SK-N-SH (cell line): ENCODE results near the gene MGAT4B. TPM values are rescaled to one million over a fixed set of nuclear protein-coding genes. Genes with fewer than 3 reads are reported as not detected.

Experiments used
- CTCF ChIA-PET: fragments of 300-600, 350-600 bp; formaldehyde crosslinking; extraction: SDS; loops from one replicate; lab custom pipeline; 2021; lab: Yijun Ruan, JAX
- POLR2A ChIA-PET: fragments of 350-600 bp; sonication (Branson Sonifier 250); formaldehyde crosslinking; extraction: SDS; loops from one replicate; lab custom pipeline; 2020; ENCODE audit warnings: antibody characterized with exemption, inconsistent platforms; lab: Yijun Ruan, JAX
- DNase-seq: peaks from one replicate; pipeline ENCODE4 v3.0.0; 2012
- H2AFZ ChIP-seq: fragments of 200-600 bp; sonication (generic); 2 replicates; pipeline ENCODE4 v1.8.1; 2016; ENCODE audit warnings: antibody characterized with exemption, mild to moderate bottlenecking, low read depth
- H3F3A ChIP-seq: fragments of 200-600 bp; sonication (generic); replicated peaks from 2 replicates; pipeline ENCODE3; 2016; ENCODE audit warnings: antibody characterized with exemption, mild to moderate bottlenecking; ENCODE audit not compliant: insufficient read depth
- H3K27ac ChIP-seq, 2 experiments: fragments of 200-500 bp in 1 of 2; fragments of 200-600 bp in 1 of 2; sonication (Bioruptor generic) in 1 of 2; sonication (generic), shearing (Covaris generic) in 1 of 2; 2 replicates each; pipeline versions ENCODE4 v1.5.1 to v1.6.1; 2014 to 2016; ENCODE audit warnings: low read depth in 2 of 2, inconsistent platforms in 1 of 2, low read length in 1 of 2, mild to moderate bottlenecking in 1 of 2, mixed read lengths in 1 of 2
- H3K27me3 ChIP-seq: fragments of 200-600 bp; sonication (generic), shearing (Covaris generic); 2 replicates; pipeline ENCODE4 v1.6.1; 2016; ENCODE audit warnings: mixed run types; ENCODE audit not compliant: insufficient read depth
- H3K36me3 ChIP-seq, 2 experiments: fragments of 200-500 bp in 1 of 2; fragments of 200-600 bp in 1 of 2; sonication (Bioruptor generic) in 1 of 2; sonication (generic) in 1 of 2; replicated peaks in 1 of 2; 2 replicates each; pipeline versions ENCODE3 to v1.5.1; 2014 to 2016; ENCODE audit warnings: low read length in 1 of 2, mild to moderate bottlenecking in 1 of 2; ENCODE audit not compliant: insufficient read depth in 2 of 2, control insufficient read depth in 1 of 2
- H3K4me1 ChIP-seq, 2 experiments: fragments of 200-500 bp in 1 of 2; fragments of 200-600 bp in 1 of 2; sonication (Bioruptor generic) in 1 of 2; sonication (generic), shearing (Covaris generic) in 1 of 2; 2 replicates each; pipeline versions ENCODE4 v1.5.1 to v1.6.1; 2014 to 2016; ENCODE audit warnings: low read depth in 1 of 2, low read length in 1 of 2, mixed run types in 1 of 2; ENCODE audit not compliant: insufficient read depth in 2 of 2, control insufficient read depth in 1 of 2
- H3K4me2 ChIP-seq: fragments of 200-600 bp; sonication (generic), shearing (Covaris generic); 2 replicates; pipeline ENCODE4 v1.6.1; 2017; ENCODE audit warnings: mixed run types
- H3K4me3 ChIP-seq, 2 experiments: fragments of 200-500 bp in 1 of 2; fragments of 200-600 bp in 1 of 2; sonication (Bioruptor generic) in 1 of 2; sonication (generic), shearing (Covaris generic) in 1 of 2; 2 replicates each; pipeline versions ENCODE4 v1.5.1 to v1.8.1; 2014 to 2016; ENCODE audit warnings: low read depth in 2 of 2, inconsistent platforms in 1 of 2, low read length in 1 of 2, mild to moderate bottlenecking in 1 of 2, mixed read lengths in 1 of 2, moderate library complexity in 1 of 2
- H3K79me2 ChIP-seq: fragments of 200-600 bp; sonication (generic); 2 replicates; pipeline ENCODE4 v1.8.1; 2017; ENCODE audit warnings: mild to moderate bottlenecking; ENCODE audit not compliant: insufficient read depth
- H3K9ac ChIP-seq: fragments of 200-600 bp; sonication (generic); 2 replicates; pipeline ENCODE4 v1.6.1; 2017; ENCODE audit warnings: mixed run types
- H3K9me2 ChIP-seq: fragments of 200-600 bp; sonication (generic); 2 replicates; pipeline ENCODE4 v1.6.1; 2017; ENCODE audit warnings: mixed run types
- H3K9me3 ChIP-seq: fragments of 200-600 bp; sonication (generic); 2 replicates; pipeline ENCODE4 v1.6.1; 2017; ENCODE audit warnings: mixed run types, mild to moderate bottlenecking, moderate library complexity
- H4K20me1 ChIP-seq: fragments of 200-600 bp; sonication (generic); 2 replicates; pipeline ENCODE4 v1.6.1; 2017; ENCODE audit warnings: mild to moderate bottlenecking, mixed run types; ENCODE audit not compliant: insufficient read depth
- CHD2 ChIP-seq: fragments of 150-350 bp; IDR thresholded peaks from 2 replicates; pipeline ENCODE4 v1.6.1; 2018; ENCODE audit warnings: low read length; ENCODE audit not compliant: partially characterized antibody
- ELF1 ChIP-seq: IDR thresholded peaks from 2 replicates; pipeline ENCODE4 v1.4.0; 2012
- EP300 ChIP-seq, 2 experiments: IDR thresholded peaks; 2 replicates each; pipeline versions ENCODE4 v1.4.0 to v1.6.1; 2012; ENCODE audit warnings: borderline replicate concordance in 1 of 2, low read depth in 1 of 2, low read length in 1 of 2
- EZH2phosphoT487 ChIP-seq: fragments of 200-600 bp; sonication (generic); IDR thresholded peaks from 2 replicates; pipeline ENCODE4 v1.6.1; 2017; ENCODE audit warnings: low read depth, mixed run types, mild to moderate bottlenecking, antibody characterized with exemption, moderate library complexity, borderline replicate concordance
- FOXJ3 ChIP-seq: sonication (generic); formaldehyde crosslinking; IDR thresholded peaks from 2 replicates; pipeline ENCODE4 v1.5.1; 2020; ENCODE audit warnings: mild to moderate bottlenecking, missing genetic modification reagents
- FOXM1 ChIP-seq: IDR thresholded peaks from 2 replicates; pipeline ENCODE4 v1.4.0; 2012; ENCODE audit warnings: low read depth, mild to moderate bottlenecking
- JUND ChIP-seq: IDR thresholded peaks from 2 replicates; pipeline ENCODE4 v1.4.0; 2012
- MAX ChIP-seq: IDR thresholded peaks from 2 replicates; pipeline ENCODE4 v1.4.0; 2012; ENCODE audit warnings: low read depth
- POLR2AphosphoS5 ChIP-seq: IDR thresholded peaks from 2 replicates; pipeline ENCODE4 v1.6.1; 2012; ENCODE audit warnings: low read depth, low read length
- RFX5 ChIP-seq: IDR thresholded peaks from 2 replicates; pipeline ENCODE4 v1.6.1; 2012; ENCODE audit warnings: mild to moderate bottlenecking, improper control_type of control experiment, low read length
- RXRA ChIP-seq: IDR thresholded peaks from 2 replicates; pipeline ENCODE4 v1.4.0; 2012; ENCODE audit warnings: low read depth, mild to moderate bottlenecking, borderline replicate concordance
- SIN3A ChIP-seq: IDR thresholded peaks from 2 replicates; pipeline ENCODE4 v1.6.1; 2012; ENCODE audit warnings: low read depth, mild to moderate bottlenecking, low read length, moderate library complexity, borderline replicate concordance
- SMC3 ChIP-seq: IDR thresholded peaks from 2 replicates; pipeline ENCODE4 v1.6.1; 2012; ENCODE audit warnings: low read depth, low read length, improper control_type of control experiment
- TCF12 ChIP-seq: IDR thresholded peaks from 2 replicates; pipeline ENCODE4 v1.4.0; 2012
- WGBS: methylation state at CpG from one replicate; pipeline ENCODE4 v1.1.6; 2017; ENCODE audit warnings: low lambda C conversion rate; 5-methylcytosine and 5-hydroxymethylcytosine counted together
- polyA plus RNA-seq, 3 experiments: library from polyadenylated mRNA; depleted of rRNA; stranded (reverse); fragments of >200 nt; gene quantifications; 2 replicates each; pipeline ENCODE4 v1.2.3, GENCODE V29; 2012
- TF ChIP-seq, protein P1 (sequence below): IDR thresholded peaks from 2 replicates; pipeline ENCODE4; 2012
- TF ChIP-seq, protein P2 (sequence below): fragments of 200-600 bp; sonication (generic); IDR thresholded peaks from 2 replicates; pipeline ENCODE4 v1.6.1; 2017; ENCODE audit warnings: antibody characterized with exemption, mild to moderate bottlenecking, moderate library complexity

Gene MGAT4B
- polyA plus RNA-seq, 1 of the 3 experiments (the other 2 are of a cell fraction): 190 TPM

GRCh38 chr5:179798771-179799643, 7.7 kb downstream of the MGAT4B start:
- DNase-seq: no peak
- H3K79me2 ChIP-seq: peaks cover 26% of the 10 kb centered on the region
- H4K20me1 ChIP-seq: peaks cover 21% of the 10 kb centered on the region
- no peaks in the 10 kb centered on the region for H3K9me3 ChIP-seq
- no peak overlapping the region for H3K4me2 ChIP-seq
- H2AFZ ChIP-seq: no peak overlapping the region
- H3K36me3 ChIP-seq: peaks cover 0 to 49% of the 10 kb centered on the region in 2 experiments
- no peaks in the 10 kb centered on the region for H3K9me2 ChIP-seq
- H3K4me1 ChIP-seq: peaks cover 7 to 22% of the 10 kb centered on the region in 2 experiments; a peak in 3 of 4 replicates
- H3F3A ChIP-seq: peaks cover 4% of the 10 kb centered on the region
- TF ChIP-seq MAX (no peak), POLR2AphosphoS5 (no peak), SIN3A (no peak), JUND (no peak), CHD2 (no peak), SMC3 (no peak)
- H3K4me3 ChIP-seq: no peak overlapping the region
- ChIA-PET POLR2A (no interaction called here), CTCF (interaction anchor here (8.3 kb wide), 1 partner anchor 36 kb away, joined by 67 read pairs; no protein-coding TSS in a partner anchor)
- no peak overlapping the region for H3K27ac ChIP-seq
- H3K27me3 ChIP-seq: no peaks in the 10 kb centered on the region
- no peak overlapping the region for H3K9ac ChIP-seq
- 98% methylated on average over 31 of the region's 36 CpGs for WGBS

DNA sequence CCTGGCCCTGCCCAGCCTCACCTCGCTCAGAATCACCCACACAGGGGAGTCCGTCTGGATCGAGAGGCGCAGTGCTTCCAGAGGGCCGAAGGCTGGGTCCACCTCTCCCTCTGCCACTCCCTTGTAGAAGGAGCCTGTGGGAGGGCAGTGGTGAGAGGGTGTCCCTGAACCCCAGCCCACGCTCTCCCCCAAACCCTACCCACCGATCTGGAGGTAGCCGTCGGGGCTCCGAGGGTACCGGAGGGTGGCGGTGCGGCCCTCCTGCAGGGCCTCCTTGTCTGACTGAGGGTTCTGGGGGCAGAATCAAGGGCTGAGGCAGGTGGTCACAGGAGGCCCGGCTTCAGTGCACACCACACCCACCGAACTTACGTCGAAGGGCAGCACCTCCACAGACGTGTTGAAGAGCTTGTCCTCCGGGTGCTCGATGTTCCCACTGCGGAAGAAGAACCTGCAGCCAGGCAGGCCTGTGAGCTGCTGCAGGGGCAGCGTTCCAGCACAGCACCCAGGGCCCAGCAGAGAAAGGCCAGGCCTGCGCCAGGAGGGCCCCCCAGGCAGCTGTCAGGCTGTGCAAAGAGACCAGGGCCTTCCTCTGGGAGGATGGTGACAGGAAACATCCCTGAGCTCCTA, 8.4 kb downstream of the MGAT4B start:
- Histone ChIP-seq H4K20me1 (peaks cover 16% of the 10 kb centered on the region), H2AFZ (no peak overlapping the region), H3K9ac (no peak overlapping the region), H3K9me3 (no peaks in the 10 kb centered on the region), H3K27ac (no peak overlapping the region), H3K36me3 (peaks cover 0 to 49% of the 10 kb centered on the region in 2 experiments), H3F3A (peaks cover 4% of the 10 kb centered on the region), H3K4me3 (no peak overlapping the region), H3K79me2 (peaks cover 21% of the 10 kb centered on the region; the same call in 1 of the 2 replicates), H3K9me2 (no peaks in the 10 kb centered on the region), H3K27me3 (no peaks in the 10 kb centered on the region), H3K4me1 (peaks cover 4 to 15% of the 10 kb centered on the region in 2 experiments; a peak in 3 of 4 replicates), H3K4me2 (no peak overlapping the region)
- ChIA-PET POLR2A (interaction anchor here (1.9 kb wide), 1 partner anchor 21 kb away, joined by 4 read pairs; no protein-coding TSS in a partner anchor), CTCF (interaction anchor here (3.9 to 8.3 kb wide), 2 partner anchors 9 to 35 kb away, joined by 24 to 67 read pairs; partner anchors contain the start of gene MGAT4B)
- no peak for DNase-seq
- TF ChIP-seq JUND: no peak
- no peak for TF ChIP-seq RFX5
- TF ChIP-seq FOXM1: no peak
- 97% methylated on average over 5 of the region's 23 CpGs for WGBS

DNA sequence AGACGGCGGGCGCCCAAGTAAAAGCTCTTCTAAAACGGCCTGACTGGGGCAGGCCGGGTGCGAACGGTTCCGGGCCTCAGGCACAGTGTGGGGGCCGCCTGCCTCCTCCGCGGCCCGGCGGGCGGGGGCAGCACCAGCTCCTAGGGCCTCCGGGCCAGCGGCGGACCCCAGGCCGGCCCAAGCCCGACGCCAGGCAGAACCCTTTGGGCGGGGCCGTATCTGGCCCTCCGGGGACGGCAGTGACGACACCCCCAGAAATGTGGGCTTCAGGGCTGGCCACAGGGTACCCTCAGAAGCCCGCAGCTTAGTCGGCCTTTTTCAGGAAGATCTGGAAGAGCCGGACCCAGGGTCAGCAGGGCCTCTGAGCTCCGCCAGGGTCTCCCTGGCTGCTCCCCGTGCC, 8.9 kb downstream of the MGAT4B start:
- Histone ChIP-seq H3K9me3 (no peaks in the 10 kb centered on the region), H3K36me3 (peaks cover 0 to 47% of the 10 kb centered on the region in 2 experiments), H3F3A (peaks cover 4% of the 10 kb centered on the region), H4K20me1 (peaks cover 11% of the 10 kb centered on the region), H3K9me2 (no peaks in the 10 kb centered on the region), H3K9ac (no peak overlapping the region), H3K79me2 (peaks cover 16% of the 10 kb centered on the region; the same call in 1 of the 2 replicates), H3K27me3 (no peaks in the 10 kb centered on the region), H3K4me3 (no peak overlapping the region), H2AFZ (no peak overlapping the region), H3K27ac (no peak overlapping the region), H3K4me1 (peaks cover under 1 to 14% of the 10 kb centered on the region in 2 experiments; a peak in 2 of 4 replicates), H3K4me2 (no peak overlapping the region)
- 97% methylated on average over 13 of the region's 30 CpGs for WGBS
- DNase-seq: no peak
- CTCF ChIA-PET: interaction anchor here (1.0 to 8.3 kb wide), 6 partner anchors 9 to 66 kb away, joined by 4 to 67 read pairs (median 8); partner anchors contain the start of genes MAML1 and MGAT4B
- POLR2A ChIA-PET: interaction anchor here (1.9 kb wide), 1 partner anchor 22 kb away, joined by 4 read pairs; no protein-coding TSS in a partner anchor
- TF ChIP-seq JUND: no peak
- TF ChIP-seq ELF1: no peak
- TF ChIP-seq, protein P1, sequence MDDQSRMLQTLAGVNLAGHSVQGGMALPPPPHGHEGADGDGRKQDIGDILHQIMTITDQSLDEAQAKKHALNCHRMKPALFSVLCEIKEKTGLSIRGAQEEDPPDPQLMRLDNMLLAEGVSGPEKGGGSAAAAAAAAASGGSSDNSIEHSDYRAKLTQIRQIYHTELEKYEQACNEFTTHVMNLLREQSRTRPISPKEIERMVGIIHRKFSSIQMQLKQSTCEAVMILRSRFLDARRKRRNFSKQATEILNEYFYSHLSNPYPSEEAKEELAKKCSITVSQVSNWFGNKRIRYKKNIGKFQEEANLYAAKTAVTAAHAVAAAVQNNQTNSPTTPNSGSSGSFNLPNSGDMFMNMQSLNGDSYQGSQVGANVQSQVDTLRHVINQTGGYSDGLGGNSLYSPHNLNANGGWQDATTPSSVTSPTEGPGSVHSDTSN: no peak
- TF ChIP-seq EP300 (IDR thresholded peaks at IDR 0.05; ENCODE audit: borderline replicate concordance in 1 of 2, low read depth in 1 of 2, low read length in 1 of 2): no peak
- TF ChIP-seq FOXJ3 (CRISPR knock-in tag): no peak
- TF ChIP-seq MAX: no peak
- TF ChIP-seq EZH2phosphoT487: no peak
- TF ChIP-seq, protein P2, sequence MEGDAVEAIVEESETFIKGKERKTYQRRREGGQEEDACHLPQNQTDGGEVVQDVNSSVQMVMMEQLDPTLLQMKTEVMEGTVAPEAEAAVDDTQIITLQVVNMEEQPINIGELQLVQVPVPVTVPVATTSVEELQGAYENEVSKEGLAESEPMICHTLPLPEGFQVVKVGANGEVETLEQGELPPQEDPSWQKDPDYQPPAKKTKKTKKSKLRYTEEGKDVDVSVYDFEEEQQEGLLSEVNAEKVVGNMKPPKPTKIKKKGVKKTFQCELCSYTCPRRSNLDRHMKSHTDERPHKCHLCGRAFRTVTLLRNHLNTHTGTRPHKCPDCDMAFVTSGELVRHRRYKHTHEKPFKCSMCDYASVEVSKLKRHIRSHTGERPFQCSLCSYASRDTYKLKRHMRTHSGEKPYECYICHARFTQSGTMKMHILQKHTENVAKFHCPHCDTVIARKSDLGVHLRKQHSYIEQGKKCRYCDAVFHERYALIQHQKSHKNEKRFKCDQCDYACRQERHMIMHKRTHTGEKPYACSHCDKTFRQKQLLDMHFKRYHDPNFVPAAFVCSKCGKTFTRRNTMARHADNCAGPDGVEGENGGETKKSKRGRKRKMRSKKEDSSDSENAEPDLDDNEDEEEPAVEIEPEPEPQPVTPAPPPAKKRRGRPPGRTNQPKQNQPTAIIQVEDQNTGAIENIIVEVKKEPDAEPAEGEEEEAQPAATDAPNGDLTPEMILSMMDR: no peak
- no peak for TF ChIP-seq RXRA
- TF ChIP-seq TCF12: no peak
